Naive B cell (primary cell): ENCODE data around the gene S1PR3. TPM values are rescaled to one million over a fixed set of nuclear protein-coding genes. Genes with fewer than 3 reads are reported as not detected.

Experiments used
- ATAC-seq, 2 donors: fragments of 150-1000 bp; cut with Tn5 transposase; 2 replicates each; pipeline ENCODE4 v1.10.0; 2021; ENCODE audit warnings: low read depth in 2 of 2, mild to moderate bottlenecking in 2 of 2, moderate library complexity in 2 of 2
- DNase-seq: peaks from one replicate; pipeline ENCODE4 v3.0.0; 2022
- H3K27ac Mint-ChIP-seq, 6 donors: one replicate each; pipeline ENCODE4 v1.8.0; 2020 to 2022; ENCODE audit warnings: mild to moderate bottlenecking in 6 of 6, mixed read lengths in 6 of 6, moderate library complexity in 5 of 6, inconsistent platforms in 2 of 6
- H3K27me3 Mint-ChIP-seq, 3 donors: one replicate each; pipeline ENCODE4 v1.8.0; 2021 to 2022; ENCODE audit warnings: mixed read lengths in 3 of 3, mild to moderate bottlenecking in 1 of 3
- H3K36me3 Mint-ChIP-seq, 2 donors: one replicate each; pipeline ENCODE4 v1.8.0; 2020 to 2022; ENCODE audit warnings: mixed read lengths in 2 of 2, inconsistent platforms in 1 of 2, mild to moderate bottlenecking in 1 of 2
- H3K4me1 Mint-ChIP-seq, 3 donors: one replicate each; pipeline ENCODE4 v1.8.0; 2020 to 2022; ENCODE audit warnings: mixed read lengths in 3 of 3, inconsistent platforms in 1 of 3, mild to moderate bottlenecking in 1 of 3, moderate library complexity in 1 of 3
- H3K4me3 Mint-ChIP-seq, 8 donors: one replicate each; pipeline ENCODE4 v1.8.0; 2020 to 2022; ENCODE audit warnings: mild to moderate bottlenecking in 8 of 8, mixed read lengths in 8 of 8, moderate library complexity in 8 of 8, inconsistent platforms in 2 of 8
- H3K9me3 Mint-ChIP-seq, 7 donors: one replicate each; pipeline ENCODE4 v1.8.0; 2020 to 2022; ENCODE audit warnings: mixed read lengths in 7 of 7, mild to moderate bottlenecking in 5 of 7, inconsistent platforms in 2 of 7, moderate library complexity in 1 of 7
- polyA plus RNA-seq, 6 donors: library from polyadenylated mRNA; unstranded; fragments of 300-500 nt; fragmentation: Illumina TruSeq; gene quantifications; one replicate each; pipeline ENCODE4 v1.2.3, GENCODE V29; 2021; ENCODE audit warnings: low read depth in 6 of 6

Gene S1PR3
- polyA plus RNA-seq, 6 donors from 2014 or later, result 0.26 TPM; not detected in 5

GRCh38 chr9:88988796-88989641, 2.2 kb upstream of the S1PR3 start:
- Mint-ChIP-seq H3K27ac (peak overlapping the region in 3 of 6 donors; percentile 59 to 79 (median 65)), H3K9me3 (peaks cover 0 to 3% (median 1%) of the 10 kb centered on the region in 7 donors), H3K4me3 (peak overlapping the region in 7 of 8 donors; percentile 35 to 75 (median 67)), H3K27me3 (peaks cover 46 to 70% (median 68%) of the 10 kb centered on the region in 3 donors), H3K36me3 (no peaks in the 10 kb centered on the region), H3K4me1 (peaks cover 15 to 26% (median 19%) of the 10 kb centered on the region in 3 donors)
- DNase-seq (peak; percentile 20), ATAC-seq (peak; percentile 78 to 84)

GRCh38 chr9:88990041-88990728, 1.1 kb upstream of the S1PR3 start:
- Mint-ChIP-seq H3K4me3 (peak overlapping the region in 7 of 8 donors; percentile 10 to 77 (median 65)), H3K27me3 (peaks cover 45 to 74% (median 69%) of the 10 kb centered on the region in 3 donors), H3K36me3 (no peaks in the 10 kb centered on the region), H3K27ac (no peak overlapping the region), H3K9me3 (peaks cover 0 to 3% (median 1%) of the 10 kb centered on the region in 7 donors), H3K4me1 (peaks cover 15 to 26% (median 19%) of the 10 kb centered on the region in 3 donors)
- ATAC-seq (no peak), DNase-seq (no peak)

DNA sequence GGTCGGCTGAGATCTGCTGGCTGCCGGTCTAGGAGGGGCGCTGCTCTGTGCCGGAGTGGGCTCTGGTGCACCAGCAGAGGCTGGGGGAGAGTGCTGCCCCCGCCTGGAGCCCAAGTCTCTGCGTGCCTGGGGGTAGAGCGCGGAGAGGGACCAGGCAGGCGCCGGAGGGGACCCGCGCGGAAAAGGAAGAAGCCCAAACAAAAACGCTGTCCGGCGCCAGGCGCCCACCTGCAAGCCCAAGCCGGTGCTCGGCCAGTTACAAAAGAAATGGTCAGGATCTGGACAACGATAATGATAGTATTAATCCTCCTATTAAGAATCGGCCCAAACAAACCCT, 571 bp upstream of the S1PR3 start:
- H3K4me1 Mint-ChIP-seq, result peaks cover 15 to 26% (median 19%) of the 10 kb centered on the region in 3 donors
- H3K9me3 Mint-ChIP-seq, result peaks cover 0 to 3% (median 1%) of the 10 kb centered on the region in 7 donors
- peaks cover 42 to 74% (median 72%) of the 10 kb centered on the region in 3 donors for H3K27me3 Mint-ChIP-seq
- H3K4me3 Mint-ChIP-seq, result peak overlapping the region in 6 of 8 donors; percentile 10 to 77 (median 66)
- no peaks in the 10 kb centered on the region for H3K36me3 Mint-ChIP-seq
- DNase-seq (no peak), ATAC-seq (no peak)
- H3K27ac Mint-ChIP-seq, result no peak overlapping the region

- Mint-ChIP-seq H3K4me3 (peak overlapping the region in 5 of 8 donors; percentile 45 to 76 (median 56)), H3K27me3 (peaks cover 38 to 66% (median 61%) of the 10 kb centered on the region in 3 donors), H3K9me3 (peaks cover 0 to 1% (median 0%) of the 10 kb centered on the region in 7 donors), H3K36me3 (no peaks in the 10 kb centered on the region), H3K27ac (no peak overlapping the region), H3K4me1 (peaks cover 15 to 26% (median 19%) of the 10 kb centered on the region in 3 donors)
- ATAC-seq, result no peak
- DNase-seq, result no peak
Measured at GRCh38 chr9:88992556-88992955, 1.3 kb downstream of the S1PR3 start.

DNA sequence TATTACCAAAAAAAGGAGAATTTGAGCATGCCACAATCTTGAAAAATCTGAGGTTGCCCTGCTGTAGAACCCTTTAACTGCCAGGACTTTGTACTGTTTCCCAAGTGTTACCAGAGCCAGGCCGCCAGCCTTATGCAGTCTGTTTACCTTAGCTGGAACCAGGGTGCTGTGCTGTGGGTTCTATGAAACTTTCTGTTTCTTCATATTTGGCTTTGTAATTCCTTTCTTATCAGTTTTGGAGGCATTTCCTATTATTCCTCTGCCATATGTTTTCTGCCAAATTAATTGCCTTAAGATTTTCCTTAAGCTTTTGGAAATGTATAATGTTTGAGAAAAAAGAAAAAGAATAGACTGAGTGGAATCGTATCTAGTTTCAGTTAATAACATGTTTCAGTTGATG, 2.1 kb downstream of the S1PR3 start:
- Mint-ChIP-seq H3K27me3 (peaks cover 38 to 63% (median 59%) of the 10 kb centered on the region in 3 donors), H3K36me3 (no peaks in the 10 kb centered on the region), H3K4me3 (no peak overlapping the region), H3K9me3 (peaks cover 0 to 1% (median 0%) of the 10 kb centered on the region in 7 donors), H3K27ac (no peak overlapping the region), H3K4me1 (peaks cover 15 to 26% (median 19%) of the 10 kb centered on the region in 3 donors)
- no peak for DNase-seq
- no peak for ATAC-seq

DNA sequence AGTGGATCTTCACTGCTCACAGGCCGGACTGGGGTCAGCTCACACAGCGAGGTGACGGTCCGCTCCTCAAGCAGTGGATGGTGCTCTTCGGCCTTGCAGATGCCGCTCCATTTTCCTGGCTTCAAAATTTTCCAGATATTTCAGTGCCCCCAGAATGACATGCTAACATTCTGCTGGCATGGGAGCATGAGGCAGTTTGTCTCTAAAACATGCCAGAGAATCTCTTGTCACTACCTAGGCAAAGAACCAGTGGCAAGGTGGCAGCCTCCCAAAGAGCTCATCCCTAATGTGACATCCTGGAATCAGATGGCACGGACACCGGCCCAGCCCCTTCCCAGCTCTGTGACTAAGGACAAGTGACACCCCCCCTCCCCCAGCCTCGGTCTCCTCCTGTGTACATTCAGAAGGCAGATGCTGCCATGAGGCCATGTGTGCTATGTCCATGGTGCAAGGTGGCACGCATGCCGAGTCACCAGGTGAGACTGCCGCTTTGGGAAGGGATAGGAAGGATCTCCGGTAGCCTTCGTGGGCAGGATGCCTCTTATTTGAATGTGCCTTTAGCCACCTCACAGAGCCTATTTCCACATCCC, 2.7 kb downstream of the S1PR3 start:
- Mint-ChIP-seq H3K9me3 (peaks cover 0 to 1% (median 0%) of the 10 kb centered on the region in 7 donors), H3K27ac (no peak overlapping the region), H3K36me3 (no peaks in the 10 kb centered on the region), H3K4me1 (peaks cover 15 to 25% (median 18%) of the 10 kb centered on the region in 3 donors), H3K4me3 (no peak overlapping the region), H3K27me3 (peaks cover 31 to 63% (median 58%) of the 10 kb centered on the region in 3 donors)
- DNase-seq (no peak), ATAC-seq (no peak)

GRCh38 chr9:88994469-88995199, 3.4 kb downstream of the S1PR3 start:
- no peaks in the 10 kb centered on the region for H3K36me3 Mint-ChIP-seq
- H3K9me3 Mint-ChIP-seq, result peaks cover 0 to 1% (median 0%) of the 10 kb centered on the region in 7 donors
- DNase-seq (no peak), ATAC-seq (no peak)
- no peak overlapping the region for H3K27ac Mint-ChIP-seq
- H3K27me3 Mint-ChIP-seq, result peaks cover 25 to 60% (median 51%) of the 10 kb centered on the region in 3 donors
- no peak overlapping the region for H3K4me3 Mint-ChIP-seq
- peaks cover 8 to 19% (median 11%) of the 10 kb centered on the region in 3 donors for H3K4me1 Mint-ChIP-seq

- H3K4me3 Mint-ChIP-seq, result no peak overlapping the region
- peaks cover 23 to 55% (median 47%) of the 10 kb centered on the region in 3 donors for H3K27me3 Mint-ChIP-seq
- no peaks in the 10 kb centered on the region for H3K36me3 Mint-ChIP-seq
- no peak for ATAC-seq
- no peak overlapping the region for H3K27ac Mint-ChIP-seq
- peaks cover 5 to 15% (median 6%) of the 10 kb centered on the region in 3 donors for H3K4me1 Mint-ChIP-seq
- H3K9me3 Mint-ChIP-seq, result peaks cover 0 to 2% (median 0%) of the 10 kb centered on the region in 7 donors
- DNase-seq, result no peak
Measured at GRCh38 chr9:88995200-88995577, 3.9 kb downstream of the S1PR3 start.

DNA sequence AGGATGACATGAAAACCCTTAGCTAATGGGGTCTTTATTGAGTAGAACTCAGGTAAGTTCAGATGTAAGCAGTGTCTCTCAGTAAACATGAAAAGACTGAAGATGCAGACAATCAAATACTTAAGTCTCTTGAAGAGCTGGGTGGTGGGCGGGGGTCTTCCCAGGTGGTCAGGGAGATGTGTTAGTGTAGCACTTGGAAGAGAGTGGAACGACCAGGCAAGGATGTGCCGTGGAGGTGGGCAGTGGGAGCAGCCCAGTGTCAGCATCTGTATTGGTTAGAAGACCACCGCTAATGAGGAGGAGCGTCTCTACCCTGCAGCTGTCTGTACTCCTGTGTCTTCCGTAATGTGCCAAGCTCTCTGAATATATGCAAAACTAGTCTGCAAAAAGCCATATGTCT, 4.4 kb downstream of the S1PR3 start:
- H3K4me3 Mint-ChIP-seq, result no peak overlapping the region
- no peaks in the 10 kb centered on the region for H3K36me3 Mint-ChIP-seq
- DNase-seq (no peak), ATAC-seq (no peak)
- H3K27ac Mint-ChIP-seq, result no peak overlapping the region
- H3K4me1 Mint-ChIP-seq, result peaks cover 6 to 11% (median 6%) of the 10 kb centered on the region in 3 donors
- H3K27me3 Mint-ChIP-seq, result peaks cover 25 to 50% (median 42%) of the 10 kb centered on the region in 3 donors
- H3K9me3 Mint-ChIP-seq, result peaks cover 0 to 3% (median 0%) of the 10 kb centered on the region in 7 donors

DNA sequence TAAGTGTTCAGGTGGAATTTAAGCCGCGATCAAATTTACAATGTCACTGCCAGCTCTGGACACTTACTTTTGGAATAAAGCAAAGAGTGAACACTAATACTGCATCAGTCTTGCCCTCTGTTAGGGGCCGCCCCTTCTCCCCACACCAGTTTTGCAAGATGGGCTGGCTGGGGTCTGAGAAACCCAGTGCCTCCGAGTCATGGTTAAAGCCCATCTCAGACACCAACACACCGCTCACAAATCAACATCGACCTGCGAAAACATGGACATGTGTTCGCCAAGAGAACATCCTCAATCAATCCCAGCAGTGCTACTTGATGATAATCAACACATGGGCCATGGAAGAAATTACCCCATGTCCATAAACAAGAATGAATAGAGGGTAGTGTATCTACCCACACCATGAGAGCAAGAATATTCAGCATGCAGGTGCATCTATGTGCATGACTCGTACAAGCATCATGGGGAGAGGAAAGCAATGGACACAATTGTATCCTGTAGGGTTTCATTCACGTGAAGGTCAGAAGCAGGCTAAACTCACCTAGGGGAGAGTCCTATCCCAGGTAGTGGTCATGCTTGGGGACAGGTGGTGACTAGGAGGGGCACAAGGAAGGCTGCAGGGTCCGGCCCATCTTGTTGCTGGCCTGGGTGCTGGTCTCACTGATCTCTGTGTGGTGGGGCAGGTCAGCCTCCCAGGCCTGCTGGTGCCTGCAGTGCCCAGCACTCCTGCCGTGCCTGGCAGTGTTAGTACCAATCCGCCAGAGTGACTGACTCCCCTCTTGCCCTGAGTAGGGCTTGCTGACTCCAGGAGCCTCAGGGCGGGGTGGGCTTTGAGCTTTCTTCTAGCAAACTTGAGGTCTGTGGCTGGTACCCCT, 5.0 kb downstream of the S1PR3 start:
- H3K9me3 Mint-ChIP-seq, result peaks cover 0 to 3% (median 0%) of the 10 kb centered on the region in 7 donors
- peak overlapping the region in 1 of 6 donors; percentile 12 for H3K27ac Mint-ChIP-seq
- no peak overlapping the region for H3K4me3 Mint-ChIP-seq
- no peak for DNase-seq
- H3K27me3 Mint-ChIP-seq, result peaks cover 31 to 50% (median 46%) of the 10 kb centered on the region in 3 donors
- ATAC-seq, result no peak
- peaks cover 12 to 16% (median 13%) of the 10 kb centered on the region in 3 donors for H3K4me1 Mint-ChIP-seq
- H3K36me3 Mint-ChIP-seq, result no peaks in the 10 kb centered on the region

- Mint-ChIP-seq H3K27me3 (peaks cover 30 to 52% (median 47%) of the 10 kb centered on the region in 3 donors), H3K27ac (no peak overlapping the region), H3K4me3 (no peak overlapping the region), H3K9me3 (peaks cover 0 to 2% (median 0%) of the 10 kb centered on the region in 7 donors), H3K36me3 (no peaks in the 10 kb centered on the region), H3K4me1 (peaks cover 9 to 13% (median 12%) of the 10 kb centered on the region in 3 donors)
- no peak for DNase-seq
- ATAC-seq, result no peak
Measured at GRCh38 chr9:88996921-88997235, 5.6 kb downstream of the S1PR3 start.

DNA sequence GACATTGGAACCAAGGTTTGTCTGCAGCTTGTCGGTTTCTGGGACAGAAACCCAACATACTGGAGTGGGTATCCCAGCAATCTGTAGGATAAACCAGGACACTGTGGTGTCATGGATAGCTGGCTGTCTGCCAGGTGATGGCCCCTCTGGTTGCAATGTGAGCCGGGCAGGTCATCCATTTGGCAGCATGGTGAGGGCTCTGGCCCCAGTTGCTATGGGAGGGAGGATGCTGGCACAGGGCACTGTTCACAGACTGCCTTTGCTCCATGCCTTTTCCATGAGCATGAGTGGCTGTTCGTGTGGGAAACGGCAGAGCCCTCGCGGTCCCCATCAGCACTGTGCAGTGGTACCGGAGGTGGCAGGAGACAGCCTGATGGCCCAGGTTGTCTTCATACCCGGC, 6.4 kb downstream of the S1PR3 start:
- H3K36me3 Mint-ChIP-seq, result no peaks in the 10 kb centered on the region
- peaks cover 7 to 9% (median 7%) of the 10 kb centered on the region in 3 donors for H3K4me1 Mint-ChIP-seq
- DNase-seq, result no peak
- peaks cover 27 to 52% (median 47%) of the 10 kb centered on the region in 3 donors for H3K27me3 Mint-ChIP-seq
- no peak for ATAC-seq
- H3K9me3 Mint-ChIP-seq, result peaks cover 0 to 1% (median 0%) of the 10 kb centered on the region in 7 donors
- no peak overlapping the region for H3K4me3 Mint-ChIP-seq
- H3K27ac Mint-ChIP-seq, result peak overlapping the region in 1 of 6 donors; percentile 58
